SK-N-MC (cell line): ENCODE data around the gene CBLN1.

ENCODE experiments used
- DNase-seq: peaks from one replicate; pipeline ENCODE4 v3.0.0-alpha.2; 2011; ENCODE audit warnings: low read depth, low spot score
- H3K27ac ChIP-seq: fragments of 200-600 bp; sonication (generic); 2 replicates; pipeline ENCODE4 v1.5.1; 2016; ENCODE audit warnings: mixed run types
- H3K36me3 ChIP-seq: fragments of 200-600 bp; sonication (generic); 2 replicates; pipeline ENCODE4 v1.6.1; 2017; ENCODE audit warnings: antibody characterized with exemption, low read length, mixed read lengths; ENCODE audit not compliant: insufficient read depth
- H3K4me3 ChIP-seq: fragments of 200-600 bp; sonication (generic); 2 replicates; pipeline ENCODE4 v1.5.1; 2016
- H3K9ac ChIP-seq: fragments of 200-600 bp; sonication (generic); 2 replicates; pipeline ENCODE4 v1.8.0; 2017; ENCODE audit warnings: mixed run types, mixed read lengths; ENCODE audit not compliant: insufficient read length
- H3K9me3 ChIP-seq: fragments of 200-600 bp; sonication (generic); 2 replicates; pipeline ENCODE4 v1.6.1; 2017; ENCODE audit warnings: low read depth, mild to moderate bottlenecking, antibody characterized with exemption, low read length, moderate library complexity, mixed read lengths
- EZH2 ChIP-seq: fragments of 200-600 bp; sonication (generic); IDR thresholded peaks from one replicate; pipeline ENCODE4 v1.6.1; 2017; ENCODE audit warnings: antibody characterized with exemption
- FOXP2 ChIP-seq: optimal IDR thresholded peaks from 2 replicates; pipeline ENCODE3; 2011; ENCODE audit warnings: mild to moderate bottlenecking, moderate library complexity; ENCODE audit not compliant: insufficient read depth; ENCODE audit errors: extremely low read length, control extremely low read depth
- POLR2AphosphoS5 ChIP-seq: IDR thresholded peaks from 2 replicates; pipeline ENCODE4 v1.6.1; 2012; ENCODE audit warnings: mild to moderate bottlenecking, low read depth, low read length, borderline replicate concordance

CBLN1 gene

DNA sequence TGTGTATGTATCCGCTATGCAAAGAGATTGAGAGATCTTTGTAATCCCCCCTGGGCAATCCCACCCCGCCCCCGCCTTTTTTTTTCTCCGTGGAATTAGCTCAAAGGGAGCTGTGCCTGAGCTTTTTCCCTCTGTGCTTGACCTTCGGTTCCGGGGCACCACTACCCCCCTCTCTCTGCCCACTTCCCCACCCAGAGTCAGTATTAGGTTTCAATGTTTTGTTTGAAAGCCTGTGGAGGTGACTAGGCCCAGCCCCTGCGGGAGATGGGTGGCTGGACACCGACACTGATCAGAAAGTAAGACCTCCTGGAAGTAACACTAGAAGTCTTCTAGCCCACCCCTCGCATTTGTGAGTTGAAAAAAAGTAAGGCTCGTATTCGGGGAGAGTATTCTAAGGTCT, 7.0 kb downstream of the CBLN1 start:
- TF ChIP-seq POLR2AphosphoS5 (no peak), FOXP2 (no peak), EZH2 (no peak)
- H3K27ac ChIP-seq = no peak overlapping the region
- DNase-seq = no peak
- no peak overlapping the region for H3K9ac ChIP-seq
- no peaks in the 10 kb centered on the region for H3K9me3 ChIP-seq
- no peaks in the 10 kb centered on the region for H3K36me3 ChIP-seq
- H3K4me3 ChIP-seq = no peak overlapping the region

DNA sequence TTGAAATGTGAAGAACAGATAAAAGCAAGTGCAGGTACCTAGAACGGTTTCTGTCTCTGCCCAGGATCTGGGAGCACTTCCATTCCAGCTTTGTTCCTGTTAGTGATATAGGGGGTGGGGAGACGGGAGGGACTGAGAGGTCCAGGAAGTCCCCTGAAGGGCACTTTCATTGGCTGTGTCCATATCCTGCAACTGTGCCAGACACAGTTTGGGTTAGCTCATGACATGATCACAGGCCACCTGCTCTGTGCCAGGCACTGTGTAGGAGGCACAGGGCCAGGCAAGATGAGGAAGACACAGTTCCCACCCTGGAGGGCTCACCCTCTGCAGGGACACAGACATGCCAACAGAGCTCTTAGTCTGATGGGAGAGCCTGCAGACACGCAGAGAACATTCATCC, 7.9 kb downstream of the CBLN1 start:
- TF ChIP-seq POLR2AphosphoS5 (no peak), EZH2 (no peak), FOXP2 (no peak)
- Histone ChIP-seq H3K9ac (no peak overlapping the region), H3K4me3 (no peak overlapping the region), H3K9me3 (no peaks in the 10 kb centered on the region), H3K36me3 (no peaks in the 10 kb centered on the region), H3K27ac (no peak overlapping the region)
- DNase-seq = no peak

DNA sequence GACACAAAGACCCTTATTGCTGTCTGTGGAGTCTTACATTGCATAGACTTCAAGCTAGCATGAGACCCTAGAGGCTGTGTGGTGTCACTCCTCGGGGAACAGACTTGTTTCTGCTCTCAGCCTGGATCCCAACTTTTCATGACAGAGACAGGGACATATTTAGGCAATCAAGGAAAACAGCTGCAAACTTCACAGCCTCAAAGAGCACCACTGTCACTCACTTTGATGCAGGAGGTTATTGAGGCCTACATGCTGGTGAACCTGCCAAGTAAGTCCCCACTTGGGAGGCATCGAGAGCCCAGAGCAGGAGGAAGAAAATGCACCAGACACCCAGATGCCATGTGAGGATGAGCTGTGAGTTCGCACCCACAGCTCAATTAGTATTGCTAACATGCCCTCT, 10.3 kb downstream of the CBLN1 start:
- no peak for TF ChIP-seq EZH2
- no peak overlapping the region for H3K27ac ChIP-seq
- DNase-seq = no peak
- H3K9ac ChIP-seq = no peak overlapping the region
- H3K4me3 ChIP-seq = no peak overlapping the region
- H3K36me3 ChIP-seq = no peaks in the 10 kb centered on the region
- no peaks in the 10 kb centered on the region for H3K9me3 ChIP-seq

DNA sequence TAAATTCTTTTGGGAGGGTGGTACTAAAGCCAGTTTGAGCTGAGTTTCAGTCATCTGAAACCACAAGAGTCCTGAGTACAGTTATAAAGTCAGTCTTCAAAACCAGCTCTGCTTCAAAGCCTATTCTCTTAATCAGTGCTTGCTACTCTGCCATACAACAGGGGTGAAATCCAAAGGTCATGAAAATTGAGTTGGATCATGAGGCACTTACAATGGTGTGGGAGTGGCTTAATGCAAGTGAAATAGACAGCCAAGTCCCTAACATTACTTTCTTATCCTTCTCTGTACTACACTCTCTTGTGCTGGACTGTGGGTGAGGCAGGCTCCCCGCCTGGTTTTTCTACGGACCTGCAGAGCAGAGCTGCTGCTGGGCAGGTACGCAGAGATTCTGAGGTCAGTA, 12.4 kb downstream of the CBLN1 start:
- no peaks in the 10 kb centered on the region for H3K9me3 ChIP-seq
- H3K4me3 ChIP-seq = no peak overlapping the region
- DNase-seq = no peak
- no peak overlapping the region for H3K9ac ChIP-seq
- TF ChIP-seq POLR2AphosphoS5 (no peak), FOXP2 (no peak), EZH2 (no peak)
- no peaks in the 10 kb centered on the region for H3K36me3 ChIP-seq
- H3K27ac ChIP-seq = no peak overlapping the region

DNA sequence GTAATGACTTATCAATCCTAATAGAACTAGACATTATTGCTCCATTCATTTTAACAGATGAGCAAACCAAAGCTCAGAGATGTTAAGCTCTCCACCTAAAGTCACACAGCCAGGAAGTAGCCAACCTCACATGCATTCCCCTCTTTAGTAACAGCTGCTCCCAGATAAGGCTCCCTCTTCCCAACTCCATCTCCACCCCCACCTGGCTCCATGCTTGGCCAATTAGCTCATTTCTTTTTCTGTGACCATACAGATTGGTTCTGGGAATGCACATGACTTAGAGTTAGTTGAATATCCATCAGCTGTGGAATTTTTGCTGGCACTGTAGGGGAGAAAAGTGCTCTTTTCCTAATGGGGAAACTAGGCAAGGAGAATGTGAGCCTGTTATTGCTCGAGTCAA, 13.0 kb downstream of the CBLN1 start:
- H3K9ac ChIP-seq = no peak overlapping the region
- TF ChIP-seq FOXP2 (no peak), POLR2AphosphoS5 (no peak), EZH2 (no peak)
- no peaks in the 10 kb centered on the region for H3K36me3 ChIP-seq
- H3K27ac ChIP-seq = no peak overlapping the region
- H3K4me3 ChIP-seq = no peak overlapping the region
- no peak for DNase-seq
- no peaks in the 10 kb centered on the region for H3K9me3 ChIP-seq

DNA sequence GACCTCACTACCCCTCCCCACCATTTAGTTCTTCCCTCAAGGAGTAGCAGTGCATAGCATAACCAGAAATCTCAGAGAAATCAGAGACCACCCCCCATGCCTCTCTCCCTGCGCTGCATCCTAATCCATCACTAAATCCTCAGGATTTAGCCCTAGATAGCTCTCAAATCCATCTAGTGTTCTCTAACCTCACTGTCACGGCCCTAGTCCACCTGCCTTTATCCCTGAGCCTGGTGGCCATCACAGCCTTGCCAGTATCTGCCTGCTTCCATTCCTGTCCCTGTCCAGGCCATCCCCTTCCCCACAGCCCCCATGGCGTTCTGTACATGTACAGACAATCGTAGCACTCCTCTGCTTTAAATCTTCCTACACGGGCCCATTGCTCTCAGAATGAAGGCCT, 19.1 kb downstream of the CBLN1 start:
- Histone ChIP-seq H3K36me3 (no peaks in the 10 kb centered on the region), H3K9ac (no peak overlapping the region), H3K4me3 (no peak overlapping the region), H3K27ac (no peak overlapping the region), H3K9me3 (no peaks in the 10 kb centered on the region)
- no peak for TF ChIP-seq EZH2
- TF ChIP-seq FOXP2 = no peak
- TF ChIP-seq POLR2AphosphoS5 = no peak
- no peak for DNase-seq

DNA sequence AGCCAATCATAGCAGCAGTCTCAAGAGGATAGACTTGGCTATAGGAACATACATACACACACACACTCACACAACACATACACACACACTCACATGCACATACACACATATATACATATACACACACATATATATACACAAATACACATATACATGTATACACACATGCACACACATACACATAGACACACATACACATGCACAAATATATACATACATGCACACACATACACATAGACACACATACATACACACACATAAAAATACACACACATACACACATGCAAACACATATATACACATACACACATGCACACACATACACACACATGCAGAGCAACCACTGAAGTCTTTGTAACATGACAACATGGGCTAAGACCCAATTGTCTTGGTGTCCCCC, 19.7 kb downstream of the CBLN1 start:
- Histone ChIP-seq H3K36me3 (no peaks in the 10 kb centered on the region), H3K9ac (no peak overlapping the region), H3K4me3 (no peak overlapping the region), H3K27ac (no peak overlapping the region), H3K9me3 (no peaks in the 10 kb centered on the region)
- DNase-seq = no peak
- TF ChIP-seq POLR2AphosphoS5 (no peak), FOXP2 (no peak), EZH2 (no peak)

DNA sequence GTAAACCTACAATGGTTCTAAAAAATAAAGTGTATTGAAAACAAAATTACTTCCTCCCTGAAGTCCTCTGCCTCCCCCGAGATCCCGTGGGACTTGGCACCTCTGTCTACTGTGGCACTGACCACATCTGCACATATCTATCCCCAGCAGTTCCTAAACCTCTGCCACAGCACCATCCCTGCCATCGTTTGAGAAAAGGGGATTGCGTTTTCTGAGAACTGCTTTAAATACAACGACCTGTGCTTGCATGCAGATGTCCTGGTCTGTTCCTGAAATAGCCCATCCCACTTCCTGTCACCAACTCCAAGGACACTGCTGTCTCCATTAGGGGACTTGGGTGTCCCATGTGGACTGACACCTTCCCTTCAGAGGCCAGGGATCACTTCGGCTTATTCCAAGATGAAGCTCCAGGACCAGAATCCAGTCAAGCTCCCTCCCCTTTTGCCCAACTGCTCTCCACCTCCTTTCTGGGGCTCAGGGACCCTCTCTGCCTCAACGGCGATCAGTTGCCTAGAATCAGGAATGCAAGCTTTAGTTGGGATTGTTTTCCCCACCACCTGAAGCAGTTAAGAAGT, 20.6 kb downstream of the CBLN1 start:
- DNase-seq = no peak
- Histone ChIP-seq H3K4me3 (no peak overlapping the region), H3K36me3 (no peaks in the 10 kb centered on the region), H3K9ac (no peak overlapping the region), H3K27ac (no peak overlapping the region), H3K9me3 (no peaks in the 10 kb centered on the region)
- TF ChIP-seq EZH2 (no peak), POLR2AphosphoS5 (no peak), FOXP2 (no peak)

DNA sequence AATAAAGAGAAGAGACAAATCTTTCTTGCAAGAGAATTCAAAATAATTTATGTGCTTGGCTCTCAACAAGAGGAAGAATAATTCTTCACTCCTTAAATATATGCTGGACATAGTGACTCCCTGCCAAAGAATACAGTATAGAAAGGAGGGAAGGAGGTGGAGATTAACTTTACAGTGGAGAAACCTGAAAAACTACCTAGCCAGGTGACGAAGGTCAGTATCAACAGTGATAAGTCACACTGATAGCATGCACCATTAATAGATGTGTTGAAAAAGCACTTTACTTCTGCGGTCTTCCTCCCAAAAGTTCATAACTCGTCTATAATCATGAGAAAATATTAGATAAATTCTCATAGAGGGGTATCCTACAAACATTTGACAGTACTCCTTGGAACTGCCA, 21.4 kb downstream of the CBLN1 start:
- Histone ChIP-seq H3K4me3 (no peak overlapping the region), H3K9me3 (no peaks in the 10 kb centered on the region), H3K27ac (no peak overlapping the region), H3K36me3 (no peaks in the 10 kb centered on the region), H3K9ac (no peak overlapping the region)
- DNase-seq = no peak
- TF ChIP-seq FOXP2 (no peak), EZH2 (no peak), POLR2AphosphoS5 (no peak)
